Spleen (tissue), 11 donors: ENCODE results near the gene SYNJ2. TPM values are rescaled to one million over a fixed set of nuclear protein-coding genes. Genes with fewer than 3 reads are reported as not detected.

ENCODE experiments used
- DNase-seq: peaks from one replicate; pipeline ENCODE4 v3.0.0-alpha.2; 2020
- H3K27ac ChIP-seq, 8 donors: fragments of 200-600 bp; sonication (generic) in 7 of 8; 1 replicate in 4 of 8; 2 replicates in 4 of 8; pipeline versions ENCODE4 v1.5.0 to v1.8.0; 2016 to 2021; ENCODE audit warnings: inconsistent platforms in 4 of 8, mild to moderate bottlenecking in 4 of 8, moderate library complexity in 1 of 8
- H3K27me3 ChIP-seq, 7 donors: fragments of 200-600 bp; sonication (generic) in 6 of 7; replicated peaks in 1 of 7; 1 replicate in 4 of 7; 2 replicates in 3 of 7; pipeline versions ENCODE4 v1.5.0 to v1.8.0; 2016 to 2021; ENCODE audit warnings: inconsistent platforms in 3 of 7, mild to moderate bottlenecking in 1 of 7
- H3K36me3 ChIP-seq, 6 donors: fragments of 200-600 bp; sonication (generic) in 5 of 6; 1 replicate in 4 of 6; 2 replicates in 2 of 6; pipeline versions ENCODE4 v1.5.0 to v1.8.0; 2016 to 2021; ENCODE audit warnings: inconsistent platforms in 2 of 6
- H3K4me1 ChIP-seq, 6 donors: fragments of 200-600 bp; sonication (generic) in 5 of 6; 1 replicate in 3 of 6; 2 replicates in 3 of 6; pipeline versions ENCODE4 v1.5.0 to v1.8.0; 2016 to 2021; ENCODE audit warnings: inconsistent platforms in 3 of 6
- H3K4me3 ChIP-seq, 8 donors: fragments of 200-600 bp; sonication (generic) in 7 of 8; 1 replicate in 4 of 8; 2 replicates in 4 of 8; pipeline versions ENCODE4 v1.5.0 to v1.8.0; 2016 to 2021; ENCODE audit warnings: inconsistent platforms in 4 of 8, mild to moderate bottlenecking in 4 of 8, moderate library complexity in 2 of 8
- H3K9me3 ChIP-seq, 8 donors: fragments of 200-600 bp; sonication (generic) in 7 of 8; 1 replicate in 4 of 8; 2 replicates in 4 of 8; pipeline versions ENCODE4 v1.5.0 to v1.8.0; 2016 to 2021; ENCODE audit warnings: inconsistent platforms in 4 of 8
- POLR2A ChIP-seq, 3 donors: fragments of 450-650 bp; IDR thresholded peaks; one replicate each; pipeline ENCODE4 v1.5.1; 2017; ENCODE audit warnings: antibody characterized with exemption in 3 of 3, mild to moderate bottlenecking in 1 of 3
- POLR2AphosphoS5 ChIP-seq, 3 donors: sonication (generic); formaldehyde crosslinking; IDR thresholded peaks; one replicate each; pipeline ENCODE4 v1.5.1; 2017; ENCODE audit warnings: antibody characterized with exemption in 3 of 3
- WGBS, 5 donors: extraction: QIAGEN DNeasy Blood & Tissue Kit in 3 of 5; methylation state at CpG; one replicate each; pipeline versions ENCODE4 v1.1.5 to v1.1.7; 2013 to 2018; 5-methylcytosine and 5-hydroxymethylcytosine counted together
- intact Hi-C: fragments of 100-400 bp; cut with DNase I; formaldehyde crosslinking; loops from one replicate; pipeline ENCODE4 v1.15.0; 2023; ENCODE audit warnings: low total_unique reads
- polyA plus RNA-seq, 3 donors: library from polyadenylated mRNA; stranded (reverse); fragments of 200-250 nt; gene quantifications; one replicate each; pipeline ENCODE4 v1.2.1, GENCODE V29; 2013
- total RNA-seq, 7 donors: library from RNA; depleted of rRNA in 3 of 7; stranded (reverse); fragments of >200 nt in 3 of 7; fragmentation: NEBNext Ultra II Directional in 4 of 7; extraction: Animal tissue kit (Norgen Biotek cat#: 25700) in 4 of 7; gene quantifications; one replicate each; pipeline versions ENCODE4 v1.1.0 to v1.2.1, GENCODE V29; 2016 to 2021
- TF ChIP-seq, protein P1 (sequence below), 11 experiments: fragments of 200-600 bp in 7 of 11; fragments of 450-650 bp in 4 of 11; sonication (generic) in 4 of 11; IDR thresholded peaks in 8 of 11; conservative IDR thresholded peaks in 3 of 11; 1 replicate in 7 of 11; 2 replicates in 4 of 11; pipeline versions ENCODE4 v1.4.0 to v1.8.0; 2016 to 2021; ENCODE audit warnings: antibody characterized with exemption in 11 of 11, inconsistent platforms in 4 of 11, mild to moderate bottlenecking in 1 of 11
- donor health status: healthy with polysubstance abuse.
- donor health status: DM: no; HTN: no; CAD: no; lungs with moderate emphysema.
- donor health status: DM: no; HTN: no; CAD: no.
- donor health status: Bipolar disorder and iron deficiency.
- donor health status: healthy.
- donor health status: DM: no; HTN: no; CAD: no.
- donor health status: DM: yes; HTN: yes; CAD: no.

The SYNJ2 gene
- total and polyA plus RNA-seq, 10 donors = 2.4 to 34.0 (median 9.2) TPM

DNA sequence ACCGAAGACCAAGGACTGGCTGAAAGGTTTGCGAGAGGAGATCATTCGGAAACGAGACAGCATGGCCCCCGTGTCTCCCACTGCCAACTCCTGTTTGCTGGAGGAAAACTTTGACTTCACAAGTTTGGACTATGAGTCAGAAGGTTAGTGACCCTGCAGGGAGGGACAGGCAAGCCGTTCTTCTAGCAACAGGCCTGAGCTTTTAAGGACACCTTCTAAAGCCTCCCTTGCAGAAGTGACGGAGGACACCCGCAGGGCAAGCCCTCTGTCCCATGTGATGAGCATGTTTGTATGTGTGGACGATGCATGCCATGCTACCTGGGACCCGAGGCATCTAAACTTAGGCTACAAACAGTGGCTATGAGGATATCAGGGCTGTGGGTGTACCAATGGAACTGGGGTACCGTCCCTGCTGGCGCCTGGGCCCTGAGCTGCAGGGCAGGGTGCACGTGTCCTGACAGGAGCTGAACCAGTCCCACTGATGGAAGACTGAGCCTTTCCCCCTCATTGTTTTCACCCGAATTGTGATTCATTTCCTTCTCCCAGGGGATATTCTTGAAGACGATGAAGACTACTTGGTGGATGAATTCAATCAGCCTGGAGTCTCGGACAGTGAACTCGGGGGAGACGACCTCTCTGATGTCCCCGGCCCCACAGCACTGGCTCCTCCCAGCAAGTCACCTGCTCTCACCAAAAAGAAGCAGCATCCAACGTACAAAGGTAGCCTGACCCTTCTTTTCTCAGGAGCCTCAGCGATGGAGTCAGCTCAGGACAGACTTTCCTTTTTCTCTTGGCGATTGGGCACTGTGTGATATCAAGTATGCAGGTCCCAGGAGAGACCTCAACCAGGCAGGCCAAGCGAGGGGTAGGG, 102.0 kb downstream of the SYNJ2 start:
- no peak for DNase-seq
- H3K4me3 ChIP-seq = no peak overlapping the region
- intact Hi-C loops = no loop called here
- 89 to 94% (median 91%) methylated on average over 22 to 23 of the region's 23 CpGs for WGBS, 5 donors
- H3K36me3 ChIP-seq = peaks cover 0 to 93% (median 36%) of the 10 kb centered on the region in 6 donors
- H3K9me3 ChIP-seq = no peaks in the 10 kb centered on the region
- peaks cover 0 to 32% (median 3%) of the 10 kb centered on the region in 6 donors for H3K4me1 ChIP-seq
- no peaks in the 10 kb centered on the region for H3K27me3 ChIP-seq
- H3K27ac ChIP-seq = peak overlapping the region in 2 of 8 donors; percentile 68 to 83
- no peak for TF ChIP-seq POLR2A (IDR thresholded peaks at IDR 0.05)
- TF ChIP-seq, protein P1, sequence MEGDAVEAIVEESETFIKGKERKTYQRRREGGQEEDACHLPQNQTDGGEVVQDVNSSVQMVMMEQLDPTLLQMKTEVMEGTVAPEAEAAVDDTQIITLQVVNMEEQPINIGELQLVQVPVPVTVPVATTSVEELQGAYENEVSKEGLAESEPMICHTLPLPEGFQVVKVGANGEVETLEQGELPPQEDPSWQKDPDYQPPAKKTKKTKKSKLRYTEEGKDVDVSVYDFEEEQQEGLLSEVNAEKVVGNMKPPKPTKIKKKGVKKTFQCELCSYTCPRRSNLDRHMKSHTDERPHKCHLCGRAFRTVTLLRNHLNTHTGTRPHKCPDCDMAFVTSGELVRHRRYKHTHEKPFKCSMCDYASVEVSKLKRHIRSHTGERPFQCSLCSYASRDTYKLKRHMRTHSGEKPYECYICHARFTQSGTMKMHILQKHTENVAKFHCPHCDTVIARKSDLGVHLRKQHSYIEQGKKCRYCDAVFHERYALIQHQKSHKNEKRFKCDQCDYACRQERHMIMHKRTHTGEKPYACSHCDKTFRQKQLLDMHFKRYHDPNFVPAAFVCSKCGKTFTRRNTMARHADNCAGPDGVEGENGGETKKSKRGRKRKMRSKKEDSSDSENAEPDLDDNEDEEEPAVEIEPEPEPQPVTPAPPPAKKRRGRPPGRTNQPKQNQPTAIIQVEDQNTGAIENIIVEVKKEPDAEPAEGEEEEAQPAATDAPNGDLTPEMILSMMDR (IDR thresholded peaks at IDR 0.05 in 8 of 11, conservative IDR thresholded peaks at IDR 0.05 in 3 of 11) = no peak
- no peak for TF ChIP-seq POLR2AphosphoS5 (IDR thresholded peaks at IDR 0.05)

DNA sequence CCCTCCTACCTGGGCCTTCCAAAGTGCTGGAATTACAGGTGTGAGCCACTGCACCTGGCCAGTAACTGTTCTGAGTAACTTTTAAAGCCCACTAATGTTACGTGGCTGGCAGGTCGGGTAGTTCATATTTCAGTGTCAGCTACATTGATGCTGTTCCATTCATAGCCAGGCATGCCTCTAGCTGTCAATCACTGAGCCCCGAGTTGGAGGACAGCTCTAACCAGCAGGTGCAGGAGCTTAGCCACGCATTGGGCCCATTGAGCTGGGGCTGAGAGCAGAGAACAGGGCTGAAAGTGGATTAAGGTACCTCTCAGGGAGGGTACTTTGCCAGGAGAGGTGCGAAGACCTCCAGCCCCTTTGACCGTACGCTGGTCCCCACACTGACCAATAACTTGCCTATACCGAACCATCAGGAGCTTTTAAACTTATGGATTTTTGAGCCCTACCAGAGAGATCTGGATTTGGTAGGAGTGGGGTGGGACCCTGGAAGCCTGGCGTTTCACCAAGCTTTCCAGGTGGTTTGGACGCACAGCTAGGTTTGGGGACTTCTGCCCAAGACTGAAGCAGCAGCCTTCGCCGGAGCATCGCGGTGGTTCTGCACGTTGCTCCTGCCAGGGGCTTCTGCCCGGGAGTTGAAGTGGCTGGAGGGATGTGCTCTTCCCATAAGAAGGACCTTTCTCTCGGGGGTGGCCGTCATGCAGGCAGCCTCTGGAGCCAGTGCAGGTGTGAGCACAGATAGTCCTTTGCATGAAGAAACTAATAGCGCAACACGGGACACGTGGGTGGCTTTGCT, 103.8 kb downstream of the SYNJ2 start:
- no peaks in the 10 kb centered on the region for H3K9me3 ChIP-seq
- no peak overlapping the region for H3K4me3 ChIP-seq
- no peaks in the 10 kb centered on the region for H3K27me3 ChIP-seq
- TF ChIP-seq POLR2A (IDR thresholded peaks at IDR 0.05) (no peak), POLR2AphosphoS5 (IDR thresholded peaks at IDR 0.05) (no peak)
- TF ChIP-seq, protein P1 (IDR thresholded peaks at IDR 0.05 in 8 of 11, conservative IDR thresholded peaks at IDR 0.05 in 3 of 11) = no peak
- intact Hi-C loops = no loop called here
- peaks cover 0 to 92% (median 39%) of the 10 kb centered on the region in 6 donors for H3K36me3 ChIP-seq
- H3K4me1 ChIP-seq = peaks cover 0 to 32% (median 3%) of the 10 kb centered on the region in 6 donors
- no peak for DNase-seq
- H3K27ac ChIP-seq = peak overlapping the region in 2 of 8 donors; percentile 73 to 78
- 81 to 90% (median 85%) methylated on average over 8 to 21 of the region's 21 CpGs for WGBS, 5 donors

DNA sequence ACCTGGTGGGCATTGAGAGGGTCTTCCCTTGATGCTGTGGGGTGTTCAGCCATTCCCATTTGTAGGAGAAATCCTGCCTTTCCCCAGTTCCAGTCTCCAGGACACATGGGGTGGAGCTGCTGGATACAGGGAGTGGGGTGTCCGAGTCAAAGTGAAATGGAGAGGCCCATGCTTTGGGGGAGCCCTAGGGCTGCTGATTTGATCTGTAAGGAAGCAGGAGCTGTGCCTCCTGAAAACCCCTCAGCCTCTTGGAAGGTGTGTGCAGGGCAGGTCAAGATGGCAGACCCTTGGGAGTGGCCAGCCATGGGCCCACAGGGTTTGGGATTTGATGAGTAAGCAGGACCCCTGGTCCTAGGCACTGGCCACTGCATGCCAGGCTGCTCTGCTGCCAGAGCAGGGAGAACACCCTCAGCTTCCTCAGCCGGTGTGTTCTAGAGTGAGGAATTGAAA, 104.4 kb downstream of the SYNJ2 start:
- DNase-seq = no peak
- no peaks in the 10 kb centered on the region for H3K27me3 ChIP-seq
- WGBS, 5 donors = 32 to 91% (median 45%) methylated on average over 1 to 2 of the region's 2 CpGs
- H3K4me3 ChIP-seq = no peak overlapping the region
- TF ChIP-seq, protein P1 (IDR thresholded peaks at IDR 0.05 in 8 of 11, conservative IDR thresholded peaks at IDR 0.05 in 3 of 11) = no peak
- TF ChIP-seq POLR2A (IDR thresholded peaks at IDR 0.05) (no peak), POLR2AphosphoS5 (IDR thresholded peaks at IDR 0.05) (no peak)
- intact Hi-C loops = no loop called here
- no peaks in the 10 kb centered on the region for H3K9me3 ChIP-seq
- peaks cover 0 to 92% (median 39%) of the 10 kb centered on the region in 6 donors for H3K36me3 ChIP-seq
- H3K27ac ChIP-seq = peak overlapping the region in 4 of 8 donors; percentile 64 to 78 (median 72)
- H3K4me1 ChIP-seq = peaks cover 0 to 26% (median 2%) of the 10 kb centered on the region in 6 donors
